Measurements from ENCODE around the gene FARSA. TPM values are rescaled to one million over a fixed set of nuclear protein-coding genes. Genes with fewer than 3 reads are reported as not detected.
A peak's percentile ranks its signal among the peaks of the same experiment; 100 is the strongest.

FARSA gene
- total and polyA plus RNA-seq, 2 of the 13 experiments (the other 11 are each of a cell fraction or from before 2014, with no cell fraction given), result 25.9 to 72.0 TPM

DNA sequence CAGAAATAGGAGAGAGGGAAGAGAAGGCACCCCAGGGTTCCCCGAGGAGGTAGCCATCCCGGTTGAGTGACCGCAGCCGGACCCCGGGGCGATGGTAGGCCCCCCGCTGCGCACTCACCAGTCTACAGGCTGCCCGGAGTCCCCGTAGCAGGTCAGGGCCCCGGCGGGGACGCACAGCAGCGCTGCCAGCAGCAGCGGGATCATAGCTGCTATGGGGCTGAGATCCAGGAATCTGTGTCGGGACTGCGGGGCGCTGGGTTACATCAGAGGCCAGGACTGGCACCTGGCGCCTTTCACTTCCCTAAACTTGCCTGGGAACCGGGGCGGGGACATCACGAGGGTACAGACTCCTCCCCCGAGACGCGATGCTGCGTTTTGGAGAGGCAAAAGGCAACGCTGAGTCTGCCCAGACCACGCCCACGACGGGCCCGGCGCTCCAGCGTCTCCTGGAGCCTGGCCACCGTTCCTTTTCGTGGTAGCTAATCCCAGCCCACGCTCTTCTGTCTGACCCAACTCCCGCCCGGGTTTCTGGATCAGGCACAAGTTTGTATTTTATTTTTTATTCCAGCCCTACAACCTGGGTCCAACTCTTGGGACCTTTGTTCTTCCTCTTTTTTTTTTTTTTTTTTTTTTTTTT lies 52.2 kb downstream of the FARSA start, which contains the start of gene DNASE2 (continued):
- TF ChIP-seq ZNF567 (CRISPR knock-in tag; IDR thresholded peaks at IDR 0.05; ENCODE audit: borderline replicate concordance), result no peak
- TF ChIP-seq MIXL1 (CRISPR knock-in tag; IDR thresholded peaks at IDR 0.05), result no peak
- TF ChIP-seq, protein P1, sequence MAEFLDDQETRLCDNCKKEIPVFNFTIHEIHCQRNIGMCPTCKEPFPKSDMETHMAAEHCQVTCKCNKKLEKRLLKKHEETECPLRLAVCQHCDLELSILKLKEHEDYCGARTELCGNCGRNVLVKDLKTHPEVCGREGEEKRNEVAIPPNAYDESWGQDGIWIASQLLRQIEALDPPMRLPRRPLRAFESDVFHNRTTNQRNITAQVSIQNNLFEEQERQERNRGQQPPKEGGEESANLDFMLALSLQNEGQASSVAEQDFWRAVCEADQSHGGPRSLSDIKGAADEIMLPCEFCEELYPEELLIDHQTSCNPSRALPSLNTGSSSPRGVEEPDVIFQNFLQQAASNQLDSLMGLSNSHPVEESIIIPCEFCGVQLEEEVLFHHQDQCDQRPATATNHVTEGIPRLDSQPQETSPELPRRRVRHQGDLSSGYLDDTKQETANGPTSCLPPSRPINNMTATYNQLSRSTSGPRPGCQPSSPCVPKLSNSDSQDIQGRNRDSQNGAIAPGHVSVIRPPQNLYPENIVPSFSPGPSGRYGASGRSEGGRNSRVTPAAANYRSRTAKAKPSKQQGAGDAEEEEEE (CRISPR knock-in tag; IDR thresholded peaks at IDR 0.05; ENCODE audit: borderline replicate concordance), result no peak
- TF ChIP-seq PAF1 (CRISPR knock-in tag; IDR thresholded peaks at IDR 0.05), result no peak
- TF ChIP-seq, protein P2, sequence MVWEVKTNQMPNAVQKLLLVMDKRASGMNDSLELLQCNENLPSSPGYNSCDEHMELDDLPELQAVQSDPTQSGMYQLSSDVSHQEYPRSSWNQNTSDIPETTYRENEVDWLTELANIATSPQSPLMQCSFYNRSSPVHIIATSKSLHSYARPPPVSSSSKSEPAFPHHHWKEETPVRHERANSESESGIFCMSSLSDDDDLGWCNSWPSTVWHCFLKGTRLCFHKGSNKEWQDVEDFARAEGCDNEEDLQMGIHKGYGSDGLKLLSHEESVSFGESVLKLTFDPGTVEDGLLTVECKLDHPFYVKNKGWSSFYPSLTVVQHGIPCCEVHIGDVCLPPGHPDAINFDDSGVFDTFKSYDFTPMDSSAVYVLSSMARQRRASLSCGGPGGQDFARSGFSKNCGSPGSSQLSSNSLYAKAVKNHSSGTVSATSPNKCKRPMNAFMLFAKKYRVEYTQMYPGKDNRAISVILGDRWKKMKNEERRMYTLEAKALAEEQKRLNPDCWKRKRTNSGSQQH (CRISPR knock-in tag; IDR thresholded peaks at IDR 0.05; ENCODE audit: low read depth), result no peak
- TF ChIP-seq TBL1XR1 (IDR thresholded peaks at IDR 0.05; ENCODE audit: borderline replicate concordance, low read length, partially characterized antibody), result no peak
- TF ChIP-seq, protein P3, sequence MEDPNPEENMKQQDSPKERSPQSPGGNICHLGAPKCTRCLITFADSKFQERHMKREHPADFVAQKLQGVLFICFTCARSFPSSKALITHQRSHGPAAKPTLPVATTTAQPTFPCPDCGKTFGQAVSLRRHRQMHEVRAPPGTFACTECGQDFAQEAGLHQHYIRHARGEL (CRISPR knock-in tag; IDR thresholded peaks at IDR 0.05), result no peak
- TF ChIP-seq, protein P4, sequence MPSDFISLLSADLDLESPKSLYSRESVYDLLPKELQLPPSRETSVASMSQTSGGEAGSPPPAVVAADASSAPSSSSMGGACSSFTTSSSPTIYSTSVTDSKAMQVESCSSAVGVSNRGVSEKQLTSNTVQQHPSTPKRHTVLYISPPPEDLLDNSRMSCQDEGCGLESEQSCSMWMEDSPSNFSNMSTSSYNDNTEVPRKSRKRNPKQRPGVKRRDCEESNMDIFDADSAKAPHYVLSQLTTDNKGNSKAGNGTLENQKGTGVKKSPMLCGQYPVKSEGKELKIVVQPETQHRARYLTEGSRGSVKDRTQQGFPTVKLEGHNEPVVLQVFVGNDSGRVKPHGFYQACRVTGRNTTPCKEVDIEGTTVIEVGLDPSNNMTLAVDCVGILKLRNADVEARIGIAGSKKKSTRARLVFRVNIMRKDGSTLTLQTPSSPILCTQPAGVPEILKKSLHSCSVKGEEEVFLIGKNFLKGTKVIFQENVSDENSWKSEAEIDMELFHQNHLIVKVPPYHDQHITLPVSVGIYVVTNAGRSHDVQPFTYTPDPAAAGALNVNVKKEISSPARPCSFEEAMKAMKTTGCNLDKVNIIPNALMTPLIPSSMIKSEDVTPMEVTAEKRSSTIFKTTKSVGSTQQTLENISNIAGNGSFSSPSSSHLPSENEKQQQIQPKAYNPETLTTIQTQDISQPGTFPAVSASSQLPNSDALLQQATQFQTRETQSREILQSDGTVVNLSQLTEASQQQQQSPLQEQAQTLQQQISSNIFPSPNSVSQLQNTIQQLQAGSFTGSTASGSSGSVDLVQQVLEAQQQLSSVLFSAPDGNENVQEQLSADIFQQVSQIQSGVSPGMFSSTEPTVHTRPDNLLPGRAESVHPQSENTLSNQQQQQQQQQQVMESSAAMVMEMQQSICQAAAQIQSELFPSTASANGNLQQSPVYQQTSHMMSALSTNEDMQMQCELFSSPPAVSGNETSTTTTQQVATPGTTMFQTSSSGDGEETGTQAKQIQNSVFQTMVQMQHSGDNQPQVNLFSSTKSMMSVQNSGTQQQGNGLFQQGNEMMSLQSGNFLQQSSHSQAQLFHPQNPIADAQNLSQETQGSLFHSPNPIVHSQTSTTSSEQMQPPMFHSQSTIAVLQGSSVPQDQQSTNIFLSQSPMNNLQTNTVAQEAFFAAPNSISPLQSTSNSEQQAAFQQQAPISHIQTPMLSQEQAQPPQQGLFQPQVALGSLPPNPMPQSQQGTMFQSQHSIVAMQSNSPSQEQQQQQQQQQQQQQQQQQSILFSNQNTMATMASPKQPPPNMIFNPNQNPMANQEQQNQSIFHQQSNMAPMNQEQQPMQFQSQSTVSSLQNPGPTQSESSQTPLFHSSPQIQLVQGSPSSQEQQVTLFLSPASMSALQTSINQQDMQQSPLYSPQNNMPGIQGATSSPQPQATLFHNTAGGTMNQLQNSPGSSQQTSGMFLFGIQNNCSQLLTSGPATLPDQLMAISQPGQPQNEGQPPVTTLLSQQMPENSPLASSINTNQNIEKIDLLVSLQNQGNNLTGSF (CRISPR knock-in tag; IDR thresholded peaks at IDR 0.05), result no peak
- TF ChIP-seq ZBTB7B (CRISPR knock-in tag; IDR thresholded peaks at IDR 0.05), result 0 out of 2 replicates have a peak, but pooled peaks have one; percentile 28
- TF ChIP-seq, protein P5, sequence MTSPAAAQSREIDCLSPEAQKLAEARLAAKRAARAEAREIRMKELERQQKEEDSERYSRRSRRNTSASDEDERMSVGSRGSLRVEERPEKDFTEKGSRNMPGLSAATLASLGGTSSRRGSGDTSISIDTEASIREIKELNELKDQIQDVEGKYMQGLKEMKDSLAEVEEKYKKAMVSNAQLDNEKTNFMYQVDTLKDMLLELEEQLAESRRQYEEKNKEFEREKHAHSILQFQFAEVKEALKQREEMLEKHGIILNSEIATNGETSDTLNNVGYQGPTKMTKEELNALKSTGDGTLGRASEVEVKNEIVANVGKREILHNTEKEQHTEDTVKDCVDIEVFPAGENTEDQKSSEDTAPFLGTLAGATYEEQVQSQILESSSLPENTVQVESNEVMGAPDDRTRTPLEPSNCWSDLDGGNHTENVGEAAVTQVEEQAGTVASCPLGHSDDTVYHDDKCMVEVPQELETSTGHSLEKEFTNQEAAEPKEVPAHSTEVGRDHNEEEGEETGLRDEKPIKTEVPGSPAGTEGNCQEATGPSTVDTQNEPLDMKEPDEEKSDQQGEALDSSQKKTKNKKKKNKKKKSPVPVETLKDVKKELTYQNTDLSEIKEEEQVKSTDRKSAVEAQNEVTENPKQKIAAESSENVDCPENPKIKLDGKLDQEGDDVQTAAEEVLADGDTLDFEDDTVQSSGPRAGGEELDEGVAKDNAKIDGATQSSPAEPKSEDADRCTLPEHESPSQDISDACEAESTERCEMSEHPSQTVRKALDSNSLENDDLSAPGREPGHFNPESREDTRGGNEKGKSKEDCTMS (CRISPR knock-in tag; conservative IDR thresholded peaks at IDR 0.05), result no peak
- TF ChIP-seq, protein P6, sequence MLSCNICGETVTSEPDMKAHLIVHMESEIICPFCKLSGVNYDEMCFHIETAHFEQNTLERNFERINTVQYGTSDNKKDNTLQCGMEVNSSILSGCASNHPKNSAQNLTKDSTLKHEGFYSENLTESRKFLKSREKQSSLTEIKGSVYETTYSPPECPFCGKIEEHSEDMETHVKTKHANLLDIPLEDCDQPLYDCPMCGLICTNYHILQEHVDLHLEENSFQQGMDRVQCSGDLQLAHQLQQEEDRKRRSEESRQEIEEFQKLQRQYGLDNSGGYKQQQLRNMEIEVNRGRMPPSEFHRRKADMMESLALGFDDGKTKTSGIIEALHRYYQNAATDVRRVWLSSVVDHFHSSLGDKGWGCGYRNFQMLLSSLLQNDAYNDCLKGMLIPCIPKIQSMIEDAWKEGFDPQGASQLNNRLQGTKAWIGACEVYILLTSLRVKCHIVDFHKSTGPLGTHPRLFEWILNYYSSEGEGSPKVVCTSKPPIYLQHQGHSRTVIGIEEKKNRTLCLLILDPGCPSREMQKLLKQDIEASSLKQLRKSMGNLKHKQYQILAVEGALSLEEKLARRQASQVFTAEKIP (CRISPR knock-in tag; IDR thresholded peaks at IDR 0.05; ENCODE audit: borderline replicate concordance), result no peak
- TF ChIP-seq, protein P7, sequence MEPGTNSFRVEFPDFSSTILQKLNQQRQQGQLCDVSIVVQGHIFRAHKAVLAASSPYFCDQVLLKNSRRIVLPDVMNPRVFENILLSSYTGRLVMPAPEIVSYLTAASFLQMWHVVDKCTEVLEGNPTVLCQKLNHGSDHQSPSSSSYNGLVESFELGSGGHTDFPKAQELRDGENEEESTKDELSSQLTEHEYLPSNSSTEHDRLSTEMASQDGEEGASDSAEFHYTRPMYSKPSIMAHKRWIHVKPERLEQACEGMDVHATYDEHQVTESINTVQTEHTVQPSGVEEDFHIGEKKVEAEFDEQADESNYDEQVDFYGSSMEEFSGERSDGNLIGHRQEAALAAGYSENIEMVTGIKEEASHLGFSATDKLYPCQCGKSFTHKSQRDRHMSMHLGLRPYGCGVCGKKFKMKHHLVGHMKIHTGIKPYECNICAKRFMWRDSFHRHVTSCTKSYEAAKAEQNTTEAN (CRISPR knock-in tag; conservative IDR thresholded peaks at IDR 0.05), result no peak
- TF ChIP-seq NONO (IDR thresholded peaks at IDR 0.05), result no peak
- no peak for TF ChIP-seq NONO (CRISPR knock-in tag; conservative IDR thresholded peaks at IDR 0.05)

All from HepG2 (cell line).